Measurements from ENCODE around the gene PLA2G2C.

PLA2G2C gene

GRCh38 chr1:20152599-20152930 lies 33.8 kb downstream of the PLA2G2C start:
- Histone ChIP-seq H3K27me3 (ENCODE audit: insufficient read depth, poor library complexity, severe bottlenecking) (no peaks in the 10 kb centered on the region), H3K4me3 (replicated peaks; ENCODE audit: insufficient read depth, low read length) (no peak overlapping the region), H3K27ac (replicated peaks) (peak overlapping the region; percentile 84)
- no peak for TF ChIP-seq POLR2AphosphoS5 (IDR thresholded peaks at IDR 0.05; ENCODE audit: low read depth)
- no peak for DNase-seq (ENCODE audit: low read depth in 1 of 2, low spot score in 1 of 2)

GRCh38 chr1:20151906-20152598 lies 34.3 kb downstream of the PLA2G2C start:
- TF ChIP-seq REST (IDR thresholded peaks at IDR 0.05; ENCODE audit: insufficient replicate concordance, low read depth) = no peak
- peak; percentile 70 for TF ChIP-seq CTCF (IDR thresholded peaks at IDR 0.05; ENCODE audit: insufficient read depth, low read length)
- Histone ChIP-seq H3K27ac (replicated peaks) (peak overlapping the region; percentile 84), H3K4me3 (replicated peaks; ENCODE audit: insufficient read depth, low read length) (peak overlapping the region; percentile 33), H3K27me3 (ENCODE audit: insufficient read depth, poor library complexity, severe bottlenecking) (no peaks in the 10 kb centered on the region)
- DNase-seq (ENCODE audit: low read depth in 1 of 2, low spot score in 1 of 2) = peak; percentile 79 to 81

- Histone ChIP-seq H3K27ac (replicated peaks) (no peak overlapping the region), H3K4me3 (replicated peaks; ENCODE audit: insufficient read depth, low read length) (no peak overlapping the region), H3K27me3 (ENCODE audit: insufficient read depth, poor library complexity, severe bottlenecking) (no peaks in the 10 kb centered on the region)
- no peak for TF ChIP-seq REST (IDR thresholded peaks at IDR 0.05; ENCODE audit: insufficient replicate concordance, low read depth)
- no peak for TF ChIP-seq SPI1 (IDR thresholded peaks at IDR 0.05; ENCODE audit: borderline replicate concordance, low read depth)
- no peak for TF ChIP-seq CTCF (IDR thresholded peaks at IDR 0.05; ENCODE audit: insufficient read depth, low read length)
- no peak for TF ChIP-seq POLR2AphosphoS5 (IDR thresholded peaks at IDR 0.05; ENCODE audit: low read depth)
- no peak for TF ChIP-seq GABPA (IDR thresholded peaks at IDR 0.05; ENCODE audit: low read depth)
- DNase-seq (ENCODE audit: low read depth in 1 of 2, low spot score in 1 of 2) = no peak
These were observed 35.3 kb downstream of the PLA2G2C start for GRCh38 chr1:20150969-20151368.

- TF ChIP-seq REST (IDR thresholded peaks at IDR 0.05; ENCODE audit: insufficient replicate concordance, low read depth) (no peak), POLR2AphosphoS5 (IDR thresholded peaks at IDR 0.05; ENCODE audit: low read depth) (no peak), SPI1 (IDR thresholded peaks at IDR 0.05; ENCODE audit: borderline replicate concordance, low read depth) (no peak), CTCF (IDR thresholded peaks at IDR 0.05; ENCODE audit: insufficient read depth, low read length) (no peak), GABPA (IDR thresholded peaks at IDR 0.05; ENCODE audit: low read depth) (no peak)
- no peak overlapping the region for H3K4me3 ChIP-seq (replicated peaks; ENCODE audit: insufficient read depth, low read length)
- DNase-seq (ENCODE audit: low read depth in 1 of 2, low spot score in 1 of 2) = no peak
- no peak overlapping the region for H3K27ac ChIP-seq (replicated peaks)
- no peaks in the 10 kb centered on the region for H3K27me3 ChIP-seq (ENCODE audit: insufficient read depth, poor library complexity, severe bottlenecking)
These were observed 36.0 kb downstream of the PLA2G2C start for GRCh38 chr1:20150326-20150705.
